WTC11 (cell line): ENCODE measurements around the gene TFEC.

ENCODE experiments used
- CBFB ChIP-seq: sonication (generic); formaldehyde crosslinking; IDR thresholded peaks from 2 replicates; pipeline ENCODE4 v1.8.1; 2022; ENCODE audit warnings: mild to moderate bottlenecking, low read depth, missing genetic modification reagents
- EMX1 ChIP-seq: fragments of 250-450 bp; sonication (Bioruptor Pico); IDR thresholded peaks from 2 replicates; pipeline ENCODE4 v1.8.0; 2021; ENCODE audit warnings: mild to moderate bottlenecking
- JAZF1 ChIP-seq: fragments of 250-450 bp; sonication (Bioruptor Pico); IDR thresholded peaks from 2 replicates; pipeline ENCODE4 v1.9.0; 2021; ENCODE audit warnings: moderate library complexity, mild to moderate bottlenecking, inconsistent platforms
- JUN ChIP-seq: sonication (generic); formaldehyde crosslinking; IDR thresholded peaks from 2 replicates; pipeline ENCODE4 v1.8.0; 2023; ENCODE audit warnings: mild to moderate bottlenecking, missing genetic modification reagents
- MLX ChIP-seq: sonication (generic); formaldehyde crosslinking; IDR thresholded peaks from 2 replicates; pipeline ENCODE4 v1.8.1; 2023; ENCODE audit warnings: mild to moderate bottlenecking, missing genetic modification reagents, moderate library complexity
- SMAD4 ChIP-seq: sonication (generic); formaldehyde crosslinking; IDR thresholded peaks from 2 replicates; pipeline ENCODE4 v1.8.0; 2022; ENCODE audit warnings: mild to moderate bottlenecking, missing genetic modification reagents
- TCF7 ChIP-seq: sonication (generic); formaldehyde crosslinking; IDR thresholded peaks from 2 replicates; pipeline ENCODE4 v1.8.0; 2022; ENCODE audit warnings: mild to moderate bottlenecking, low read depth, missing genetic modification reagents, moderate library complexity
- USF2 ChIP-seq: sonication (generic); formaldehyde crosslinking; IDR thresholded peaks from 2 replicates; pipeline ENCODE4 v1.8.1; 2023; ENCODE audit warnings: mild to moderate bottlenecking, missing genetic modification reagents, moderate library complexity
- ZNF232 ChIP-seq: sonication (generic); formaldehyde crosslinking; IDR thresholded peaks from 2 replicates; pipeline ENCODE4 v1.8.0; 2022; ENCODE audit warnings: mild to moderate bottlenecking, missing genetic modification reagents
- TF ChIP-seq, protein P1 (sequence below): fragments of 200-600 bp; IDR thresholded peaks from 2 replicates; pipeline ENCODE4 v1.8.0; 2022; ENCODE audit warnings: antibody characterized with exemption
- TF ChIP-seq, protein P2 (sequence below): sonication (generic); formaldehyde crosslinking; IDR thresholded peaks from 2 replicates; pipeline ENCODE4 v1.8.1; 2022; ENCODE audit warnings: mild to moderate bottlenecking, moderate library complexity, missing genetic modification reagents

GRCh38 chr7:116021237-116021636, 9.3 kb downstream of the TFEC start:
- no peak for TF ChIP-seq EMX1
- TF ChIP-seq, protein P1, sequence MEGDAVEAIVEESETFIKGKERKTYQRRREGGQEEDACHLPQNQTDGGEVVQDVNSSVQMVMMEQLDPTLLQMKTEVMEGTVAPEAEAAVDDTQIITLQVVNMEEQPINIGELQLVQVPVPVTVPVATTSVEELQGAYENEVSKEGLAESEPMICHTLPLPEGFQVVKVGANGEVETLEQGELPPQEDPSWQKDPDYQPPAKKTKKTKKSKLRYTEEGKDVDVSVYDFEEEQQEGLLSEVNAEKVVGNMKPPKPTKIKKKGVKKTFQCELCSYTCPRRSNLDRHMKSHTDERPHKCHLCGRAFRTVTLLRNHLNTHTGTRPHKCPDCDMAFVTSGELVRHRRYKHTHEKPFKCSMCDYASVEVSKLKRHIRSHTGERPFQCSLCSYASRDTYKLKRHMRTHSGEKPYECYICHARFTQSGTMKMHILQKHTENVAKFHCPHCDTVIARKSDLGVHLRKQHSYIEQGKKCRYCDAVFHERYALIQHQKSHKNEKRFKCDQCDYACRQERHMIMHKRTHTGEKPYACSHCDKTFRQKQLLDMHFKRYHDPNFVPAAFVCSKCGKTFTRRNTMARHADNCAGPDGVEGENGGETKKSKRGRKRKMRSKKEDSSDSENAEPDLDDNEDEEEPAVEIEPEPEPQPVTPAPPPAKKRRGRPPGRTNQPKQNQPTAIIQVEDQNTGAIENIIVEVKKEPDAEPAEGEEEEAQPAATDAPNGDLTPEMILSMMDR = no peak
- no peak for TF ChIP-seq USF2
- TF ChIP-seq, protein P2, sequence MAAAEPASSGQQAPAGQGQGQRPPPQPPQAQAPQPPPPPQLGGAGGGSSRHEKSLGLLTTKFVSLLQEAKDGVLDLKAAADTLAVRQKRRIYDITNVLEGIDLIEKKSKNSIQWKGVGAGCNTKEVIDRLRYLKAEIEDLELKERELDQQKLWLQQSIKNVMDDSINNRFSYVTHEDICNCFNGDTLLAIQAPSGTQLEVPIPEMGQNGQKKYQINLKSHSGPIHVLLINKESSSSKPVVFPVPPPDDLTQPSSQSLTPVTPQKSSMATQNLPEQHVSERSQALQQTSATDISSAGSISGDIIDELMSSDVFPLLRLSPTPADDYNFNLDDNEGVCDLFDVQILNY (CRISPR knock-in tag) = no peak
- no peak for TF ChIP-seq JAZF1
- no peak for TF ChIP-seq MLX (CRISPR knock-in tag)
- TF ChIP-seq CBFB (CRISPR knock-in tag) = no peak
- no peak for TF ChIP-seq ZNF232
- TF ChIP-seq TCF7 = no peak
- TF ChIP-seq SMAD4 = no peak
- TF ChIP-seq JUN = no peak
